GDM1 (cell line): ENCODE measurements around the gene COX7A2L.

Experiments
- DNase-seq: peaks from one replicate; lab custom pipeline; 2025; lab: John Stamatoyannopoulos, UW

COX7A2L gene

DNA sequence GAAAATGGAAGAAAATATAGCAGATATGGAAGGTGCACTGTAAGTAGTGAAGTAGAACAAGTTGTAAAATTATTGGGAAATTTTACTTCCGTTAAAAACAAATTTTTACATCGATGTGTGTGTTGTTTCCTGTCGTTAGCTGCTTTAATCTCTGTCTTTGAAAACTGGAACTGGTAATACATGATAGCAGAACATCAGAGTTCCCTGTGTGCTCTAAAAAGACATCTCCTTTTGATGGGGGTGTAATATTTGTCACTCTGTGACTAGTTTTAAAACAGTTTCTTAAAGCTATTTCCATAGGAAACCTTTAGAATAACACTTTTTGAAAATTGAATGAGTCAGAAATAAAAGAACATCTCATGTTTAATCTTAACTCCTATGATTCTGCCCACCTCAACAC, 43.5 kb downstream of the COX7A2L start:
- DNase-seq: no peak

DNA sequence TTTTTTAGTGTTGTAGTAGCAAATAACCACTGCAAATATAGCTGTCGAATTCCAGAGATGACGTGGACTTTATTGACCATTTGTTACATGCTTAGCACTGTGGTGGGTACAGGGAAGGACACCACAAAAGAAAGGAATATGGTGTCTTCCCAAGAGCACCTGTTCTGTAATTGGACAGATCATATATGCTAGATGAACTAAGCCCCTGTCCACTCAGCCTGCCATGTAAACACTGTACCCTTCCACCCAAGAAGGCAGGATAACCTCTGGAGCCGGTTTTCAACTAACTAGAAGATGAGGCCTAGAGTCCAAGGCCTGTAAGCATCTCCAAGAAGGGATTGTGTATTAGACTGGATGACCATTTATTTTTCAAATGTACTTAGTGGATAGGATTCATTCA, 44.1 kb downstream of the COX7A2L start:
- DNase-seq: no peak

DNA sequence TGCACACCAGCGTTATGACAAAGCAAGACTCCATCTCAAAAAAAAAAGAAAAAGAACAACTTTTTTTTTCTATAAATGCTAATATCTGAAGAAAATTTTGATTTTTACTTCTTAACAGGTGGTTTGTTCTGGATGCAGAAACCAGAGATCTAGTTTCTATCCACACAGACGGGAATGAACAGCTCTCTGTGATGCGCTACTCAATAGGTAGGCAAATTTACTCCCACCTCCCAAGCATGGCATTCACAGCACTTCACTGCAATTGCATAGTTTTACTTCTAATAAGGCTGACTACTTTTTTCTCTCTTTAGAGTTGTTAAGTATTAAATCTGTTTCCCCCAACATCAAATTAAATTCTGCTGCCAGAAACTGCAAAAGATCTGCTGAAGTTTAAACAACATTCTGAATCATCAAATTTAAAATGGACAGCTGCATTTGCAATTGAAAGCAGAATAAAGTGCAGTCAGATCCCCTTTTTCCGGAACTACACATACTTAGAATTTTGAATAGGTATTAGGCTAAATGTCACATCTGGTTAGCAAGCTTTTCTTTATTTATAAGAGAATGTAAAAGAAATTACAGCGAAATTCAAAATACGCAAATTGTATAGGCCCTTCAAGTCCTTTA, 45.1 kb downstream of the COX7A2L start:
- no peak for DNase-seq

DNA sequence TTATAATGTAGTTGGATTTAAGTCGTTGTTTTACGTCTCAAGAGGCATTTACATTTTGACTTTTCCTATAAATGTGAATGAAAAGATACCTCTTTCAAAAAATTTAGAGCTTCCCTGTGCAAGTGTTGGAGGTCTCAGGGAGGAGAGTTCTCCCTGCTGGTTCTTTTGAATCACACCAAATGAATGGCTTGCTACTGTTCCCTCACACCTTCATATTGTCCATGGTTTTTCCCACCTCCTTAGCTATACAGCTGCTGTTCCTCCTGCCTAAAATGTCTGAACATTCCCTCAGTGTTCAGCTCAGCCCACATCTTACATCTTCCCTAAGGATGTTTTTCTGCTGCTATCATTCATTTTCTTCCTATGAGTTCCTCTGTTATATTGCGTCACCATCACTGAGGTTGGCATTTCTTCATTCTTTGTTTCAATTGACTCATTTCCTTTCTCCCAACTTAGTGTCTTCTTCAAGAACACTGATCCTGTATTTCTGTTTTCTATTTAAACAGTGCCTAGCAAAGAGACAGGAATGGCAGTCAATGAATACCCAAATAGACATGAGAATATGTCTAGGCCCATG, 46.0 kb downstream of the COX7A2L start:
- no peak for DNase-seq

DNA sequence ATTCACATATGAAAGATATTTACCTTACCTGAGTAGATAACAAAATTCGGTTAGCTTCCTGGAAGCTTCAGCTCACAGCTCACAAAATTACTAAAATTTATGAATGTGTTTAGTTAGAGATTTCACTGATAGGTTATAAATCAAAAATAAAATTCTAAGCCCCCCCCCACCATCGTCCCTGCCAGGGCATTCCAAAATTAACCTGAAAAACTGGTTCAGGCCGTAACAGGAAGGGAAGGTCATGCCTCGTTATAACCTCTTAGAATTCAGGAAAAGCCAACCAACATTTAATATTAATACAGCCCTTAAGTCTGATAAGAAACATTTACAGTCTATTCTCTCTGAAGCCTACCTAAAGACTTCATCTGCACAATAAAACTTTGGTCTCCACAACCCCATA, 48.9 kb downstream of the COX7A2L start:
- no peak for DNase-seq

DNA sequence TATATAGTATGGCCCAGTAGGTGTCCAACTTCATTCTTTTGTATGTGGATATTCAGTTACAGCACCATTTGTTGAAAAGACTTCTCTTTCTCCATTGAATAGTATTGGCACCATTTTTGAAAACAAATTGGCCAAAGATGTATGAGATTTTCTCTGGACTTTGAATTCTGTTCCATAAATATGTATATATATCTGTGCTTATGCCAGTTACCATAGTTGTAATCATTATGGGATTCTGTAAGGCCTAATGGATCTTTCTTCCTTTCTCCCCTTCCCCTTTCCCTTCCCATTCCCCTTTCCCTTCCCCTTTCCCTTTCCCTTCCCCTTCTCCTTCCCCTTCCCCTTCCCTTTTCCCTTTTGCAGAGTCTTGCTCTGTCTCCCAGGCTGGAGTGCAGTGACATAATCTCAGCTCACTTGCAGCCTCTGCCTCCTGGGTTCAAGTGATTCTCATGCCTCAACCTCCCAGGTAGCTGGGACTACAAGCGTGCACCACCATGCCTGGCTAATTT, 51.0 kb downstream of the COX7A2L start:
- DNase-seq: no peak

DNA sequence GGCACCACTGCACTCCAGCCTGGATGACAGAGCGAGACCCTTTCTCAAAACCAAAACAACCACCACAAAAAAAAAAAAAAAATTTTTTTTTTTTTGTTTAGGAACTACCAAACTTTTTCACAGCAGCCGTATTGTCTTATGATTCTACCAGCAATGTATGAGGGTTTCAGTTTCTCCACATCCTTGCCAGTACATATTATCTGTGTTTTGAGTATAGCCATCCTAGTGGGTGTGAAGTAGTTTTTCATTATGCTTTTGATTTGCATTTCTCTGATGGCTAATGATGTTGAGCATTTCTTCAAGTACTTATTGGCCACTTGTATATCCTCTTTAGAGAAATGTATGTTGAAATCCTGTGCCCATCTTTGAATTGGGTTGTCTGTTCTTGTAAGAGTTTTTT, 51.7 kb downstream of the COX7A2L start:
- DNase-seq: no peak

DNA sequence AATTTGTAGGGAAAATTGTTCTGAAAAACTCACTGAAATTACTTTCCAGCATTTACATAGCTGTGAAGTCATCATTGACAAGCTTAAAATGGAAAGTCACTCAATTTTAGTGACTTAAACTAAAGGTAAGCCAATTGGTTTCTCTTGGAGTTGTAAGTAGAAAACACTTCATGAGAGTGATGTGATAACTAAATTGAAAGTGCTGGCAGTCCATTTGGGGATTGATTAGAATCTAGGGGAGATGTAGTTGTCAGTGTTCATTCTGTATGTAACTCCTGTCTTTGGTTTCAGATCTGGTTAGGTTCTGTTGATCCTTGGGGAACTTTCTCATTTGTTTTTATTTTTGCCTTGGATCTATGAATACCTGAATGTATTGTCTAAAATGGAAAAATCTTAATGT, 53.8 kb downstream of the COX7A2L start:
- DNase-seq: no peak

DNA sequence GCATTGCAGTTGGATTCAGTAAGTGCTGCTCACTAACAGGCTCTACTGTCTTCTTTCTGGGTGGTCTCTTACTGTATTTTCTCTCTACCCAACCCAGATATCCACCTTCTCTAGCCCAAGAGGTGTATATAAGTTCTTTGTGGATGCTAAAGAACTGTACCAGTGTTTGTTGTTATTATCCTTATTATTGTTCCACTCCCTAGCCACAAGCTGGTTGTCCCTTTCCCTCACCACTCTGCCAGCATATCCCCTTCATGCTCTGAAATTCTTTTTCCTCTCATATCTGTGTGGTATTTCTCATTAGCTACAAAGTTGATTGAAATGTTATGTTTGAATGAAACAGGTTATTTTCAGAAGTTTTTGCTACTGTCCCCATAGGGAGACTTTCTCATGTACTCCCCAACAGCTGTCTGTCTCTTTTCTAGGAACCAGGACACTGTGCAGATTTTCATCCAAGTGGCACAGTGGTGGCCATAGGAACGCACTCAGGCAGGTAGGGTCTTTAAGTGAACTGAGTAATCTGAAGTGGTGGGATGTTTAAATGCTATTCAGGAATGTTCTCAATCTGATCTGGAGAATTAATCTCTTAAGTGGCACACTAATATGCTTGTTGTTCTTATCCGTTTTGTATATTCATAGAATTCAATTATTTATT, 56.8 kb downstream of the COX7A2L start:
- DNase-seq: no peak

DNA sequence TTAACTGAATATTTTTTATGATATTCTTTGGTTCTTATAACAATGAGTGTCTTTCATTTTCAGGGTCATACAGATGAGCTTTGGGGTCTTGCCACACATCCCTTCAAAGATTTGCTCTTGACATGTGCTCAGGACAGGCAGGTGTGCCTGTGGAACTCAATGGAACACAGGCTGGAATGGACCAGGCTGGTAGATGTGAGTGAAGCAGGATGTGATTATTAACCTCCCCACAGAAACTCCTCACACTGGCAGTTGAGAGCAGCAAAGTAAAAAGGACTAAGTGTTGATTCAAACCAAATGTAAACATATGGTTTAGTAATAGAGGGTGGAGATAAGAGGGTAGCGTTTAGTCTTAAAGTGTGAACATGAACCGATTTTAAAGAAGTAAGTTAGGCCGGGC, 57.8 kb downstream of the COX7A2L start:
- no peak for DNase-seq

DNA sequence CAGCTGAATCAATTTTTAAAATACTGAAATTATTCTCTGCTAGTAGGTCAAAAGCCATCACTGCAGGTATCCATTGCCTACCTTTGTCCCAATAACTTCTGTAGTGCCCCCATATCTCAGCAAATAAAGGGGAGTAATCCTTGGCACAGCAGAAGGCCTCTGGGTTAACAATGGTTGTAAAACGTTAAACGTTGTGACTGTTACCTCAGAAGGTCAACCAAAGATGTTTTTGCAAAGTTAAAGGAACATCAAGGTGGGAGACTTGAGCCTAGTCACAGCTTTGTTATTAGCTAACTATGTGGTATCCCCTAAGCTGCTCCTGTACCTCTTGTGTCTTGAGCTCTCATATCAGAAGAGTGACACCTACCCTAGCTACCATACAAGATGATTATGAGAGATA, 60.5 kb downstream of the COX7A2L start:
- DNase-seq: no peak
